ENCODE results near the gene TYW3.

Gene TYW3

GRCh38 chr1:74772945-74773344 is 40.0 kb downstream of the TYW3 start:
- TF ChIP-seq CTCF (IDR thresholded peaks at IDR 0.05; ENCODE audit: low read depth, low read length, missing control alignments) = no peak
- Histone ChIP-seq H3K4me3 (ENCODE audit: low read depth, low read length) (no peak overlapping the region), H3K27ac (no peak overlapping the region), H3K36me3 (replicated peaks) (no peaks in the 10 kb centered on the region), H3K27me3 (replicated peaks) (no peaks in the 10 kb centered on the region)
- in situ Hi-C loops (cut with HindIII; ENCODE audit: low pct_ligation_motif_present, low sequenced_read_pairs) = no loop called here
- no peak for DNase-seq

GRCh38 chr1:74773582-74773981 is 40.6 kb downstream of the TYW3 start:
- no peaks in the 10 kb centered on the region for H3K27me3 ChIP-seq (replicated peaks)
- H3K4me3 ChIP-seq (ENCODE audit: low read depth, low read length) = no peak overlapping the region
- no peak for TF ChIP-seq CTCF (IDR thresholded peaks at IDR 0.05; ENCODE audit: low read depth, low read length, missing control alignments)
- in situ Hi-C loops (cut with HindIII; ENCODE audit: low pct_ligation_motif_present, low sequenced_read_pairs) = no loop called here
- no peak overlapping the region for H3K27ac ChIP-seq
- no peaks in the 10 kb centered on the region for H3K36me3 ChIP-seq (replicated peaks)
- DNase-seq = no peak

- no peak for DNase-seq
- in situ Hi-C loops (cut with HindIII; ENCODE audit: low pct_ligation_motif_present, low sequenced_read_pairs) = no loop called here
- Histone ChIP-seq H3K36me3 (replicated peaks) (no peaks in the 10 kb centered on the region), H3K27me3 (replicated peaks) (no peaks in the 10 kb centered on the region), H3K4me3 (ENCODE audit: low read depth, low read length) (no peak overlapping the region), H3K27ac (no peak overlapping the region)
- TF ChIP-seq CTCF (IDR thresholded peaks at IDR 0.05; ENCODE audit: low read depth, low read length, missing control alignments) = no peak
Measured at GRCh38 chr1:74775735-74776134, 42.8 kb downstream of the TYW3 start.

GRCh38 chr1:74777525-74777924 is 44.6 kb downstream of the TYW3 start:
- H3K27ac ChIP-seq = no peak overlapping the region

GRCh38 chr1:74779750-74780149 is 46.8 kb downstream of the TYW3 start:
- no peak for DNase-seq
- in situ Hi-C loops (cut with HindIII; ENCODE audit: low pct_ligation_motif_present, low sequenced_read_pairs) = no loop called here
- H3K27ac ChIP-seq = no peak overlapping the region
- H3K27me3 ChIP-seq (replicated peaks) = no peaks in the 10 kb centered on the region
- no peak for TF ChIP-seq CTCF (IDR thresholded peaks at IDR 0.05; ENCODE audit: low read depth, low read length, missing control alignments)
- no peak overlapping the region for H3K4me3 ChIP-seq (ENCODE audit: low read depth, low read length)
- no peaks in the 10 kb centered on the region for H3K36me3 ChIP-seq (replicated peaks)

More at GRCh38 chr1:74777525-74777924, 44.6 kb downstream of the TYW3 start:
- Histone ChIP-seq H3K4me3 (ENCODE audit: low read depth, low read length) (no peak overlapping the region), H3K27me3 (replicated peaks) (no peaks in the 10 kb centered on the region), H3K36me3 (replicated peaks) (no peaks in the 10 kb centered on the region)
- TF ChIP-seq CTCF (IDR thresholded peaks at IDR 0.05; ENCODE audit: low read depth, low read length, missing control alignments) = no peak
- DNase-seq = no peak
- in situ Hi-C loops (cut with HindIII; ENCODE audit: low pct_ligation_motif_present, low sequenced_read_pairs) = no loop called here

- DNase-seq = no peak
- in situ Hi-C loops (cut with HindIII; ENCODE audit: low pct_ligation_motif_present, low sequenced_read_pairs) = no loop called here
- no peak for TF ChIP-seq CTCF (IDR thresholded peaks at IDR 0.05; ENCODE audit: low read depth, low read length, missing control alignments)
- Histone ChIP-seq H3K27ac (no peak overlapping the region), H3K4me3 (ENCODE audit: low read depth, low read length) (no peak overlapping the region), H3K27me3 (replicated peaks) (no peaks in the 10 kb centered on the region), H3K36me3 (replicated peaks) (no peaks in the 10 kb centered on the region)
Measured at GRCh38 chr1:74780594-74780993, 47.6 kb downstream of the TYW3 start.
